ENCODE measurements around the gene FTO.
"Not testable (repeated sequence)": the region's sequence is repeated elsewhere in the genome, so short reads cannot be mapped to it uniquely, and the experiment has no call there.

FTO gene

GRCh38 chr16:53844804-53845203, 140.8 kb downstream of the FTO start:
- no peak for DNase-seq (ENCODE audit: low read depth)
- no peak overlapping the region for H3K4me3 ChIP-seq (ENCODE audit: low read depth, low read length)

GRCh38 chr16:53846549-53846948, 142.6 kb downstream of the FTO start:
- H3K4me3 ChIP-seq (ENCODE audit: low read depth, low read length); DNase-seq (ENCODE audit: low read depth): not testable (repeated sequence)

- no peak for DNase-seq (ENCODE audit: low read depth)
- H3K4me3 ChIP-seq (ENCODE audit: low read depth, low read length), result no peak overlapping the region
These were observed 143.0 kb downstream of the FTO start for GRCh38 chr16:53846971-53847370.

- H3K4me3 ChIP-seq (ENCODE audit: low read depth, low read length), result no peak overlapping the region
- no peak for DNase-seq (ENCODE audit: low read depth)
These were observed 144.5 kb downstream of the FTO start for GRCh38 chr16:53848277-53848942.

- H3K4me3 ChIP-seq (ENCODE audit: low read depth, low read length), result no peak overlapping the region
- DNase-seq (ENCODE audit: low read depth), result no peak
These were observed 145.0 kb downstream of the FTO start for GRCh38 chr16:53848950-53849349.

- H3K4me3 ChIP-seq (ENCODE audit: low read depth, low read length), result no peak overlapping the region
- no peak for DNase-seq (ENCODE audit: low read depth)
These were observed 145.6 kb downstream of the FTO start for GRCh38 chr16:53849585-53849984.

GRCh38 chr16:53849994-53850393, 146.0 kb downstream of the FTO start:
- no peak for DNase-seq (ENCODE audit: low read depth)

GRCh38 chr16:53852678-53853077, 148.7 kb downstream of the FTO start:
- H3K4me3 ChIP-seq (ENCODE audit: low read depth, low read length), result no peak overlapping the region
- peak; percentile 17 for DNase-seq (ENCODE audit: low read depth)

More at GRCh38 chr16:53849994-53850393, 146.0 kb downstream of the FTO start:
- no peak overlapping the region for H3K4me3 ChIP-seq (ENCODE audit: low read depth, low read length)

GRCh38 chr16:53855056-53855455, 151.1 kb downstream of the FTO start:
- no peak for DNase-seq (ENCODE audit: low read depth)
- H3K4me3 ChIP-seq (ENCODE audit: low read depth, low read length), result no peak overlapping the region

- no peak overlapping the region for H3K4me3 ChIP-seq (ENCODE audit: low read depth, low read length)
- no peak for DNase-seq (ENCODE audit: low read depth)
These were observed 151.6 kb downstream of the FTO start for GRCh38 chr16:53855511-53855910.

- DNase-seq (ENCODE audit: low read depth), result no peak
- no peak overlapping the region for H3K4me3 ChIP-seq (ENCODE audit: low read depth, low read length)
These were observed 156.1 kb downstream of the FTO start for GRCh38 chr16:53859995-53860540.

- no peak overlapping the region for H3K4me3 ChIP-seq (ENCODE audit: low read depth, low read length)
- DNase-seq (ENCODE audit: low read depth), result no peak
These were observed 159.9 kb downstream of the FTO start for GRCh38 chr16:53863861-53864260.

- no peak overlapping the region for H3K4me3 ChIP-seq (ENCODE audit: low read depth, low read length)
- no peak for DNase-seq (ENCODE audit: low read depth)
These were observed 161.0 kb downstream of the FTO start for GRCh38 chr16:53864819-53865493.

GRCh38 chr16:53865494-53865863, 161.5 kb downstream of the FTO start:
- no peak overlapping the region for H3K4me3 ChIP-seq (ENCODE audit: low read depth, low read length)
- peak; percentile 52 for DNase-seq (ENCODE audit: low read depth)

- no peak overlapping the region for H3K4me3 ChIP-seq (ENCODE audit: low read depth, low read length)
- no peak for DNase-seq (ENCODE audit: low read depth)
These were observed 162.6 kb downstream of the FTO start for GRCh38 chr16:53866520-53866919.

GRCh38 chr16:53870831-53871230, 166.9 kb downstream of the FTO start:
- DNase-seq (ENCODE audit: low read depth), result no peak
- no peak overlapping the region for H3K4me3 ChIP-seq (ENCODE audit: low read depth, low read length)

- DNase-seq (ENCODE audit: low read depth), result peak; percentile 69
- H3K4me3 ChIP-seq (ENCODE audit: low read depth, low read length), result no peak overlapping the region
These were observed 168.6 kb downstream of the FTO start for GRCh38 chr16:53872248-53873221.

GRCh38 chr16:53876811-53877210, 172.9 kb downstream of the FTO start:
- no peak overlapping the region for H3K4me3 ChIP-seq (ENCODE audit: low read depth, low read length)
- no peak for DNase-seq (ENCODE audit: low read depth)

GRCh38 chr16:53878216-53878615, 174.3 kb downstream of the FTO start:
- no peak for DNase-seq (ENCODE audit: low read depth)
- no peak overlapping the region for H3K4me3 ChIP-seq (ENCODE audit: low read depth, low read length)

GRCh38 chr16:53881371-53881770, 177.4 kb downstream of the FTO start:
- H3K4me3 ChIP-seq (ENCODE audit: low read depth, low read length), result no peak overlapping the region
- DNase-seq (ENCODE audit: low read depth), result peak; percentile 96
